Measurements from ENCODE around the gene PIAS1. TPM values are rescaled to one million over a fixed set of nuclear protein-coding genes. Genes with fewer than 3 reads are reported as not detected.

The PIAS1 gene
- total RNA-seq, 2 donors from 2014 or later, result 43.3 to 48.1 TPM

- H3K36me3 Mint-ChIP-seq (ENCODE audit: insufficient read depth in 2 of 2), result peaks cover 8 to 12% of the 10 kb centered on the region in 2 donors
- H3K27me3 Mint-ChIP-seq (ENCODE audit: low read depth), result no peaks in the 10 kb centered on the region
- ATAC-seq (replicated peaks in 1 of 2), result no peak
- H3K4me3 Mint-ChIP-seq, result no peak overlapping the region
- H3K4me1 Mint-ChIP-seq (ENCODE audit: low read depth), result peaks cover 6% of the 10 kb centered on the region
- DNase-seq, result no peak
- H3K27ac Mint-ChIP-seq, result no peak overlapping the region
- peaks cover 0 to 4% of the 10 kb centered on the region in 2 donors for H3K9me3 Mint-ChIP-seq
Observed at GRCh38 chr15:68124700-68125099, 70.6 kb downstream of the PIAS1 start.

GRCh38 chr15:68126396-68126795 is 72.3 kb downstream of the PIAS1 start:
- Mint-ChIP-seq H3K4me1 (ENCODE audit: low read depth) (peaks cover 6% of the 10 kb centered on the region), H3K36me3 (ENCODE audit: insufficient read depth in 2 of 2) (peaks cover 2 to 4% of the 10 kb centered on the region in 2 donors), H3K27ac (no peak overlapping the region), H3K27me3 (ENCODE audit: low read depth) (no peaks in the 10 kb centered on the region), H3K9me3 (no peaks in the 10 kb centered on the region), H3K4me3 (no peak overlapping the region)
- ATAC-seq (replicated peaks in 1 of 2) (no peak), DNase-seq (no peak)

- Mint-ChIP-seq H3K27me3 (ENCODE audit: low read depth) (no peaks in the 10 kb centered on the region), H3K36me3 (ENCODE audit: insufficient read depth in 2 of 2) (peaks cover 0 to 3% of the 10 kb centered on the region in 2 donors), H3K4me1 (ENCODE audit: low read depth) (peaks cover 6% of the 10 kb centered on the region), H3K27ac (no peak overlapping the region), H3K9me3 (no peaks in the 10 kb centered on the region), H3K4me3 (no peak overlapping the region)
- DNase-seq, result no peak
- ATAC-seq (replicated peaks in 1 of 2), result no peak
Observed at GRCh38 chr15:68129072-68129471, 75.0 kb downstream of the PIAS1 start.

GRCh38 chr15:68130851-68131250 is 76.7 kb downstream of the PIAS1 start:
- no peak for ATAC-seq (replicated peaks in 1 of 2)
- DNase-seq, result no peak
- Mint-ChIP-seq H3K27ac (no peak overlapping the region), H3K27me3 (ENCODE audit: low read depth) (no peaks in the 10 kb centered on the region), H3K4me1 (ENCODE audit: low read depth) (peaks cover 5% of the 10 kb centered on the region), H3K4me3 (no peak overlapping the region), H3K9me3 (no peaks in the 10 kb centered on the region), H3K36me3 (ENCODE audit: insufficient read depth in 2 of 2) (peaks cover 0 to 3% of the 10 kb centered on the region in 2 donors)

GRCh38 chr15:68137096-68137495 is 83.0 kb downstream of the PIAS1 start:
- no peak for ATAC-seq (replicated peaks in 1 of 2)
- H3K9me3 Mint-ChIP-seq, result no peaks in the 10 kb centered on the region
- peaks cover 0 to 2% of the 10 kb centered on the region in 2 donors for H3K36me3 Mint-ChIP-seq (ENCODE audit: insufficient read depth in 2 of 2)
- H3K4me1 Mint-ChIP-seq (ENCODE audit: low read depth), result peaks cover 8% of the 10 kb centered on the region
- no peak for DNase-seq
- no peak overlapping the region for H3K4me3 Mint-ChIP-seq
- no peaks in the 10 kb centered on the region for H3K27me3 Mint-ChIP-seq (ENCODE audit: low read depth)
- H3K27ac Mint-ChIP-seq, result no peak overlapping the region

- no peak for DNase-seq
- Mint-ChIP-seq H3K4me3 (no peak overlapping the region), H3K36me3 (ENCODE audit: insufficient read depth in 2 of 2) (peaks cover 0 to 2% of the 10 kb centered on the region in 2 donors), H3K9me3 (no peaks in the 10 kb centered on the region), H3K4me1 (ENCODE audit: low read depth) (peaks cover 6% of the 10 kb centered on the region), H3K27ac (no peak overlapping the region), H3K27me3 (ENCODE audit: low read depth) (no peaks in the 10 kb centered on the region)
- no peak for ATAC-seq (replicated peaks in 1 of 2)
Observed at GRCh38 chr15:68143129-68143528, 89.0 kb downstream of the PIAS1 start.

- Mint-ChIP-seq H3K27ac (no peak overlapping the region), H3K36me3 (ENCODE audit: insufficient read depth in 2 of 2) (peaks cover 0 to 4% of the 10 kb centered on the region in 2 donors), H3K9me3 (no peaks in the 10 kb centered on the region), H3K27me3 (ENCODE audit: low read depth) (no peaks in the 10 kb centered on the region), H3K4me1 (ENCODE audit: low read depth) (peaks cover 10% of the 10 kb centered on the region), H3K4me3 (no peak overlapping the region)
- no peak for ATAC-seq (replicated peaks in 1 of 2)
- DNase-seq, result no peak
Observed at GRCh38 chr15:68143785-68144184, 89.7 kb downstream of the PIAS1 start.

GRCh38 chr15:68145706-68146105 is 91.6 kb downstream of the PIAS1 start:
- ATAC-seq (replicated peaks in 1 of 2), result no peak
- H3K36me3 Mint-ChIP-seq (ENCODE audit: insufficient read depth in 2 of 2), result peaks cover 0 to 5% of the 10 kb centered on the region in 2 donors

GRCh38 chr15:68148039-68148438 is 93.9 kb downstream of the PIAS1 start:
- Mint-ChIP-seq H3K9me3 (no peaks in the 10 kb centered on the region), H3K4me3 (no peak overlapping the region), H3K36me3 (ENCODE audit: insufficient read depth in 2 of 2) (peaks cover 1 to 10% of the 10 kb centered on the region in 2 donors), H3K4me1 (ENCODE audit: low read depth) (peaks cover 18% of the 10 kb centered on the region), H3K27me3 (ENCODE audit: low read depth) (no peaks in the 10 kb centered on the region), H3K27ac (no peak overlapping the region)
- no peak for ATAC-seq (replicated peaks in 1 of 2)
- DNase-seq, result no peak

More at GRCh38 chr15:68145706-68146105, 91.6 kb downstream of the PIAS1 start:
- Mint-ChIP-seq H3K27me3 (ENCODE audit: low read depth) (no peaks in the 10 kb centered on the region), H3K27ac (no peak overlapping the region), H3K4me3 (no peak overlapping the region), H3K9me3 (no peaks in the 10 kb centered on the region), H3K4me1 (ENCODE audit: low read depth) (peaks cover 14% of the 10 kb centered on the region)
- DNase-seq, result no peak

- Mint-ChIP-seq H3K4me1 (ENCODE audit: low read depth) (peaks cover 18% of the 10 kb centered on the region), H3K27me3 (ENCODE audit: low read depth) (no peaks in the 10 kb centered on the region), H3K9me3 (no peaks in the 10 kb centered on the region), H3K27ac (no peak overlapping the region), H3K4me3 (no peak overlapping the region), H3K36me3 (ENCODE audit: insufficient read depth in 2 of 2) (peaks cover 1 to 11% of the 10 kb centered on the region in 2 donors)
- ATAC-seq (replicated peaks in 1 of 2) (no peak), DNase-seq (no peak)
Observed at GRCh38 chr15:68149059-68149458, 94.9 kb downstream of the PIAS1 start.

GRCh38 chr15:68150187-68150586 is 96.1 kb downstream of the PIAS1 start:
- peaks cover 1 to 17% of the 10 kb centered on the region in 2 donors for H3K36me3 Mint-ChIP-seq (ENCODE audit: insufficient read depth in 2 of 2)
- H3K27me3 Mint-ChIP-seq (ENCODE audit: low read depth), result no peaks in the 10 kb centered on the region
- DNase-seq (no peak), ATAC-seq (replicated peaks in 1 of 2) (no peak)
- H3K4me1 Mint-ChIP-seq (ENCODE audit: low read depth), result peaks cover 18% of the 10 kb centered on the region
- no peak overlapping the region for H3K4me3 Mint-ChIP-seq
- H3K27ac Mint-ChIP-seq, result no peak overlapping the region
- H3K9me3 Mint-ChIP-seq, result no peaks in the 10 kb centered on the region

- no peak for ATAC-seq (replicated peaks in 1 of 2)
- H3K9me3 Mint-ChIP-seq, result no peaks in the 10 kb centered on the region
Observed at GRCh38 chr15:68151277-68151676, 97.2 kb downstream of the PIAS1 start.

GRCh38 chr15:68152342-68152741 is 98.2 kb downstream of the PIAS1 start:
- ATAC-seq (replicated peaks in 1 of 2) (no peak), DNase-seq (no peak)
- peaks cover 1 to 15% of the 10 kb centered on the region in 2 donors for H3K36me3 Mint-ChIP-seq (ENCODE audit: insufficient read depth in 2 of 2)
- H3K27me3 Mint-ChIP-seq (ENCODE audit: low read depth), result no peaks in the 10 kb centered on the region
- H3K4me3 Mint-ChIP-seq, result no peak overlapping the region
- peaks cover 18% of the 10 kb centered on the region for H3K4me1 Mint-ChIP-seq (ENCODE audit: low read depth)
- no peaks in the 10 kb centered on the region for H3K9me3 Mint-ChIP-seq
- no peak overlapping the region for H3K27ac Mint-ChIP-seq

More at GRCh38 chr15:68151277-68151676, 97.2 kb downstream of the PIAS1 start:
- no peak for DNase-seq
- Mint-ChIP-seq H3K27me3 (ENCODE audit: low read depth) (no peaks in the 10 kb centered on the region), H3K36me3 (ENCODE audit: insufficient read depth in 2 of 2) (peaks cover 1 to 15% of the 10 kb centered on the region in 2 donors), H3K4me1 (ENCODE audit: low read depth) (peaks cover 18% of the 10 kb centered on the region), H3K4me3 (no peak overlapping the region), H3K27ac (no peak overlapping the region)

GRCh38 chr15:68154923-68155559 is 100.9 kb downstream of the PIAS1 start:
- no peak for DNase-seq
- H3K27ac Mint-ChIP-seq, result no peak overlapping the region
- H3K4me1 Mint-ChIP-seq (ENCODE audit: low read depth), result peaks cover 4% of the 10 kb centered on the region
- no peak for ATAC-seq (replicated peaks in 1 of 2)
- H3K9me3 Mint-ChIP-seq, result no peaks in the 10 kb centered on the region
- H3K27me3 Mint-ChIP-seq (ENCODE audit: low read depth), result no peaks in the 10 kb centered on the region
- peaks cover 1 to 14% of the 10 kb centered on the region in 2 donors for H3K36me3 Mint-ChIP-seq (ENCODE audit: insufficient read depth in 2 of 2)
- H3K4me3 Mint-ChIP-seq, result no peak overlapping the region

All from activated T-cell treated with anti-CD3 and anti-CD28 coated beads, Interleukin-2, amount 50 U/mL, for 72 hours (primary cell).